HG03108 (cell line): ENCODE measurements around the gene HNRNPAB.

ENCODE experiments used
- ATAC-seq: cut with Tn5 transposase; IDR thresholded peaks from one replicate; pipeline ENCODE4 v1.9.1; 2021; ENCODE audit warnings: moderate library complexity; ENCODE audit not compliant: unreplicated experiment

The HNRNPAB gene

DNA sequence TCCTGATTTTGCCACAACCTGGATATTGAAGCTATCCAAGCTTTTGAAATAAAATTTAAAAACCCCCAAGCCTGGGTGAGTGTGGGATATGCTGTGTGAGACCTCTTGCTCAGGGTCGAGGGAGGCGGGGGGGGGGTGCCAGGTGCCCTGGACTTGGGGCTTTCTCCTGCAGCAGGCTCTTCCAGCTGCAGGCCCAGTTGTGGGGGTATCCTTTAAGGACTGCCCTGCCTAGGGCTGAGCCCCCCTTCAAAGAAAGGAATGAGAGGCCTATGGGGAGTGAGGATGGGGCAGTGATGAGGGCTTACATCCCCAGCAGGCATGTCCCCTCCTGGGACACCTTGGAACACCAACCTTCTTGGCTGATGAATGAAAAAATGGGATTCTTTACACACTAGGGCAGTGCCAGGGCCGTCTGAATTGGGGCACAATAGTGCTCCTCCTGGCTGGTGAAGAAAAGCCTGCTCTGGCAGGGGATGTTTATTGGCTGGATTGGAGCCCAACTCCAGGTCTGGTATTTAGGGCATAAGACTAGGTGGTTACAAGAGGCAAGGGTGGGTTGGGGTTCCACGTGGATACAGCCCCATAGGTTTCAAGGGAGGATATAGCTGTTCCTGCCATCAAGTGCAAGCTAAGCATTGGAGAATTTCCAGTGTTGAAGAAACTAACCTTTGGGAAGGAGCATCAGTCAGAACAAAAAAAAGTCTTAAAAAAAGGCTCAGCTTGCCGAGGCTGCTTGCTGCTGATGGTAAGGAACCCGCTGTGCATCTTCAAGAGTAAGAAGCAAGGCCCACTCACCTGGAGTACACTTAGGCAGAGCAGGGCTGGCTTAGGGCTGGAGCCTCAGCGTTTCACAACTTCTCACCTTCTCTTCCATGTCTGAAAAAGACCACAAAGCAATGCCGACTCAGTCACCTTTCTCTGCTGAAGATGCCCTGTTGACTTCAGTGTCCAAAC is 7.0 kb downstream of the HNRNPAB start:
- ATAC-seq: no peak

- no peak for ATAC-seq
These were observed 8.1 kb downstream of the HNRNPAB start for GRCh38 chr5:178212241-178213002.

DNA sequence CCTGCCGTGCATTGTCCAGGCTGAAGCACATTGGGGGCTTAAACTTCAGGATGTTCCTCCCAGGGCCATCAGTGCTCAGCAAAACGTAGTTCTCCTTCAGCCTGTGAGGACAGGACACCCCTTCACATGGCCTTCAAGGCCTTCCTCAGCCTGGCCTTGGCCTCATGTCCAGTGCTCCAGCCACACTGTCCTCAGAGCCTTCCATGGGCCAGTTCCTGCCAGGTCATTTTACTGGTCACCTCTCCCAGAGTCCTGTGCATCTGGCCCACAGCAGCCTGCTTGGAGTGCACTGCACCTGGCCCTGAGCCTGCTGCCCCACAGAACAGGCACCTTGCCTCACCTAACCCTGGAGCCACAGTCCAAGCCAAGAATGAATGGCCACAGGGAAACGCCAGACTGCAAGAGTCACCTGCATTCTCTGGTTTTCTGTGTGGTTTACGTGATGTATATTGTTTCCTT is 8.7 kb downstream of the HNRNPAB start:
- no peak for ATAC-seq

- ATAC-seq: no peak
These were observed 9.4 kb downstream of the HNRNPAB start for GRCh38 chr5:178213748-178214151.

DNA sequence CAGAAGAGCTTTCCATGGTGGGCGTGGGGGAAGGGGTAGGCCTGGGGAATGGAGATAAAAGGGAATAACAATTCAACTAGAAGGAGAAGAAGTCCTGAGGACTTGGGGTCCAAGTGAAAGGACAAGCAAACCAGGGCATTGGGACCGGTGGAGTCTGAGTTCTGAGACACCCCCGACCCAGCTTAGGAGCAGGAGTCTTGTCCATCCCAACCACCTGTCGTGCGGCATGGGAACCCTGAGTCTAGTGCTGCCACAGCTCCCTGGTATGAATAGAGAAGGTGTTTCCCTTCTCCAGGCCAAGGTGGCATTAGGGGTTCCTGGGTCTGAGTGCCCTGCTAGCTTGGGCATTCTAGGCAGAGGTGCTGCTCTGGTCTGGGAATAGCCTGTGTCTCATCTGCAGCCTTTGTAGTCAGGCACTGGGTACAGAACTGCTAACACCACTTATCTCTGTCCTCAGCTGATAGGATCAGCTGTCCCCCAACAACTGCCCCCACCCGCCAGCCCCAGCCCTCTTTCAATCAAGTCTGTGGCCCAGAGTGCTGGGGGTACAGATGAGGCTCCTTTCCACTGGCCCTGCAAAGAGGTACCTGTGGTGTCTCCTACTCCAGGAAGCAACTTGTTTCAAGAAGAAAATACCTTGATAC is 9.9 kb downstream of the HNRNPAB start:
- ATAC-seq: no peak

GRCh38 chr5:178215280-178216002 is 11.1 kb downstream of the HNRNPAB start:
- ATAC-seq: no peak

- ATAC-seq: no peak
These were observed 11.8 kb downstream of the HNRNPAB start for GRCh38 chr5:178216088-178216534.

DNA sequence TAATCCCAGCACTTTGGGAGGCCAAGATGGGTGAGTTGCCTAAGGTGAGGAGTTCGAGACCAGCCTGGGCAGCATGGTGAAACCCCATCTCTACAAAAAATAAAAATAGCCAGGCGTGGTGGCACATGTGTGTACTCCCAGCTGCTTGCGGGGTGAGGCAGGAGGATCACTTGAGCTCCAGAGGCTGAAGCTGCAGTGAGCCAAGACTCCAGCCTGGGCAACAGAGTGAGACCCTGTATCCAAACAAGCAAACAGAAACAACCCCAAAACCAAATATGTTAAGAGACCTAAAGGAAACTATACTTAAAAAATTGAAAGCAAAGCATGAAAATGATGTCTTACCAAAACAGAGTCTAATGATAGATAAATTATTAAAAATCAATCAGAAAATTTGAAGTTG is 12.4 kb downstream of the HNRNPAB start:
- no peak for ATAC-seq

GRCh38 chr5:178218237-178218776 is 14.0 kb downstream of the HNRNPAB start:
- ATAC-seq: no peak

DNA sequence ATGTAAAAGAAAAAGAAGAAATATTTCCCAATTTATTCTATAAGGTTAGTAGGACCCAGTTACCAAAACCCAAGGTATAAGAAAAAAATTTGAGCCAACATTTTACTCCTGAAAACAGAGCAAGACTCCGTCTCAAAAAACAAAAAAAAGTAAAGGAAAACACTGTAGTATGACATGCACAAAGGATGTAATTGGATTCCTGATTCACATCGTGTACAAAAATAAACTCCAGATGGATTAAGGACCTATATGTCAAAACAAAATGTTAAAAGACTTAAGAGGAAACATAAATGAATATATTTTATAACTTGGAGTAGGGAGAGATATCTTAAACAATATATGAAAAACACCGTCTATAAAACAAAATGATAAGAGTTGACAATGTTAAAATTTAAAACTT is 14.5 kb downstream of the HNRNPAB start:
- no peak for ATAC-seq

- ATAC-seq: no peak
These were observed 16.9 kb downstream of the HNRNPAB start for GRCh38 chr5:178221282-178221681.

DNA sequence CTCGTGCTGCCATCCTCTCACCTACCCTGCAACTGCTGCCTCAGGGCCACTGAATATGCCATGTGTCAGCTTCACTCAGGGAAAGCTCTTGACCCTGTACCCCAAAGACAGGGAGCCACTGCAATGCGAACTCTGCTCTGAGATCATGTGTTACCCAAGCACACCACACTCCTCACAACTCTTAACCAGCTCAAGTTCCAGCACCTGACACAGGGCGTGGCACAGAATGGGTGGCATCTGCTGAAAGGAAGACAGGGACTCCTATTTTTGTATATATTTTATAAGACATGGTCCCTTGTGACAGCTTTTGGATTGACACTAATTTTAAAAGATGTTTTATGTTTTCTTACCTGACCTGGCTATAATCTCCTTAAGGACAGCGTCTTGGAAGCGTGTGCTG is 17.5 kb downstream of the HNRNPAB start:
- no peak for ATAC-seq

- no peak for ATAC-seq
These were observed 18.0 kb downstream of the HNRNPAB start for GRCh38 chr5:178222292-178222691.

DNA sequence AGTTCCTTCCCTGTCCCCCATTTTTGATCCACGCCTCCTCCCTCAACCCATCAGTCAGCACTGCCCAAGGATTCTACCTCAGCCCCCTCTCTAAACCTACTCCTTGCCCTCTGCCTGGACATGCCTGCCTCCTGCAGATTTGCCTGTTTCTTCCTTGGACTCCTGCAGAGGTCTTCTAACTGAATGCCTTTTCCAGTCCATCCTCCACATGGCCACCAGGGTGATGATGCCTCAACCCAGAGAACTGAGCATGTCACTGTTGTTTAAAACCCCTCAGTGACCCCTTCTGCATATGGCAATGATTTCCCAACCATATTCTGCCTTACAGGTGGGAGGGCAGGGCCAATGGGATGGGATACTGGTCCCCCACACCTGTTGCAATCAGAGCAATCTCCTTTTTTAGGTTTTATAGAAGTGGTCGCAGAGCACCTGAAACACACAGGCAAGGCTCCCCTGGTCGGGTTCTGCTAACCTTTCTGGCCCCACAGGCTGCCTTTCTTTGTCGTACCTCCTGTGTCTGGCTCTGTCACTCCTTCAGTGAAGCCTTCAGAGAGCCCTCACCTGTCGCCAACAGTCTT is 19.0 kb downstream of the HNRNPAB start:
- no peak for ATAC-seq

- ATAC-seq: no peak
These were observed 19.5 kb downstream of the HNRNPAB start for GRCh38 chr5:178223828-178224335.

DNA sequence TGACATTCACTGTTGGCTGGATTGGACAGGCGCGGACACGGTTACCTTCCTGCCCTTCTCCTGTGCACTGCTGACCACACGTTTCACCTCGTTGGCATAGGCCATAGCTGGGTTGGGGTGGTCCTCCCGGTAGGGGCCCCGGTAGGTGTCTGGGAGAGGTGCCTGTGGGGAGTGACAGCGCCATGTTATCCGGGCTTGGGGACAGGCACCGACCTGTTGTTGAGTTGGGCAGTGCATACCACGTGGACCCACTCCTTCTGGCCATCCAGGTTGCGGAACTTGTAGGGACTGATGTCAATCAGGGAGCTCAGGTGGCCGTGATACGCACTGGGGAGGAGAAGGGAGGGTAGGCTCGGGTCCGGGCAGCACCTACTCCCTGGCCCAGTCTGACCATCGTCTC is 20.1 kb downstream of the HNRNPAB start:
- ATAC-seq: no peak

GRCh38 chr5:178225174-178225573 is 20.8 kb downstream of the HNRNPAB start:
- ATAC-seq: no peak

- ATAC-seq: no peak
These were observed 22.9 kb downstream of the HNRNPAB start for GRCh38 chr5:178227138-178227659.

GRCh38 chr5:178227929-178228328 is 23.6 kb downstream of the HNRNPAB start:
- no peak for ATAC-seq

- no peak for ATAC-seq
These were observed 24.3 kb downstream of the HNRNPAB start for GRCh38 chr5:178228609-178229008.
